GM12878 (cell line): ENCODE data around the gene YTHDF1. TPM values are rescaled to one million over a fixed set of nuclear protein-coding genes. Genes with fewer than 3 reads are reported as not detected.

Source experiments
- ATAC-seq: fragments of 200-7000 bp; cut with Tn5 transposase; 3 replicates; pipeline ENCODE4 v1.9.1; 2020; ENCODE audit warnings: mild to moderate bottlenecking, moderate library complexity
- BruUV-seq: library from RNA; stranded (reverse); fragments of 400-500 nt; replicated peaks from 2 replicates; lab custom pipeline; 2021; lab: Mats Ljungman, UMichigan
- CTCF ChIA-PET: fragments of 300-600 bp; sonication (Branson Sonifier 250); formaldehyde crosslinking; extraction: SDS; loops from one replicate; lab custom pipeline; 2021; ENCODE audit warnings: inconsistent platforms; lab: Yijun Ruan, JAX
- POLR2A ChIA-PET: fragments of 350-600 bp; formaldehyde crosslinking; extraction: SDS; loops from one replicate; lab custom pipeline; 2021; ENCODE audit warnings: inconsistent platforms; lab: Charles Lee
- RAD21 ChIA-PET: fragments of 300-600 bp; sonication (Branson Sonifier 250); formaldehyde crosslinking; loops from one replicate; lab custom pipeline; 2023; ENCODE audit warnings: antibody characterized with exemption; ENCODE audit not compliant: unreplicated experiment; lab: Charles Lee
- SMC1A ChIA-PET: fragments of 300-600 bp; sonication (Branson Sonifier 250); formaldehyde crosslinking; loops from one replicate; lab custom pipeline; 2023; ENCODE audit not compliant: unreplicated experiment, uncharacterized antibody; lab: Charles Lee
- DNase-seq: peaks from one replicate; pipeline ENCODE4 v3.0.0-alpha.2; 2011; ENCODE audit warnings: low read depth, low spot score
- FAIRE-seq: peaks from 3 replicates; lab custom pipeline; 2011; peaks lifted over from hg19 to GRCh38; lab: Jason Lieb, UNC
- H2AFZ ChIP-seq: 2 replicates; pipeline ENCODE4 v1.6.0; 2011; ENCODE audit warnings: low read depth, low read length, control low read depth; ENCODE audit not compliant: control insufficient read depth
- H3K27ac ChIP-seq: 2 replicates; pipeline ENCODE4 v1.5.1; 2011; ENCODE audit warnings: control low read depth; ENCODE audit not compliant: control insufficient read depth, insufficient read depth
- H3K27me3 ChIP-seq, 2 experiments: replicated peaks in 1 of 2; 2 replicates each; pipeline versions ENCODE4 v1.6.0 to v1.6.1; 2011; ENCODE audit warnings: low read length in 1 of 2; ENCODE audit not compliant: control insufficient read depth in 2 of 2, insufficient read depth in 2 of 2
- H3K36me3 ChIP-seq, 2 experiments: 2 replicates each; pipeline ENCODE4 v1.5.1; 2011; ENCODE audit warnings: low read length in 1 of 2; ENCODE audit not compliant: control insufficient read depth in 2 of 2, insufficient read depth in 2 of 2
- H3K4me1 ChIP-seq: 2 replicates; pipeline ENCODE4 v1.6.1; 2011; ENCODE audit warnings: mild to moderate bottlenecking, low read length, moderate library complexity, mixed read lengths; ENCODE audit not compliant: control insufficient read depth, insufficient read depth
- H3K4me2 ChIP-seq: 2 replicates; pipeline ENCODE4 v1.6.0; 2011; ENCODE audit warnings: control low read depth; ENCODE audit not compliant: control insufficient read depth, insufficient read depth
- H3K4me3 ChIP-seq: fragments of 200-600 bp; sonication (generic); 2 replicates; pipeline ENCODE4 v1.5.1; 2016
- H3K79me2 ChIP-seq: 2 replicates; pipeline ENCODE4 v1.6.0; 2011; ENCODE audit warnings: low read length; ENCODE audit not compliant: control insufficient read depth, insufficient read depth
- H3K9ac ChIP-seq: 2 replicates; pipeline ENCODE4 v1.8.0; 2011; ENCODE audit warnings: low read length, control low read depth, mixed read lengths; ENCODE audit not compliant: control insufficient read depth, insufficient read depth
- H3K9me3 ChIP-seq: replicated peaks from 3 replicates; pipeline ENCODE4 v1.5.1; 2011; ENCODE audit warnings: mild to moderate bottlenecking, low read length; ENCODE audit not compliant: control insufficient read depth, insufficient read depth
- H4K20me1 ChIP-seq: 2 replicates; pipeline ENCODE4 v1.6.0; 2011; ENCODE audit not compliant: control insufficient read depth, insufficient read depth
- CEBPZ ChIP-seq: fragments of 150-350 bp; IDR thresholded peaks from 2 replicates; pipeline ENCODE4 v1.6.1; 2016; ENCODE audit warnings: low read depth, low read length
- CHD1 ChIP-seq: IDR thresholded peaks from 2 replicates; pipeline ENCODE4 v1.6.1; 2012; ENCODE audit warnings: low read depth, low read length, improper control_type of control experiment
- GATAD2B ChIP-seq: fragments of 450-650 bp; conservative IDR thresholded peaks from 2 replicates; pipeline ENCODE4 v1.6.1; 2017; ENCODE audit warnings: low read depth, mild to moderate bottlenecking, moderate library complexity
- IRF3 ChIP-seq: fragments of 450-650 bp; IDR thresholded peaks from 2 replicates; pipeline ENCODE4 v1.6.1; 2014; ENCODE audit warnings: mild to moderate bottlenecking
- JUND ChIP-seq: IDR thresholded peaks from 2 replicates; pipeline ENCODE4 v1.6.1; 2012; ENCODE audit warnings: low read depth, mild to moderate bottlenecking, low read length, improper control_type of control experiment, moderate library complexity
- NFXL1 ChIP-seq: fragments of 450-650 bp; IDR thresholded peaks from 2 replicates; pipeline ENCODE4 v1.6.1; 2017; ENCODE audit warnings: antibody characterized with exemption, mild to moderate bottlenecking, borderline replicate concordance
- NR2F1 ChIP-seq: fragments of 450-650 bp; conservative IDR thresholded peaks from 2 replicates; pipeline ENCODE4 v1.6.1; 2017; ENCODE audit warnings: mild to moderate bottlenecking
- POLR2AphosphoS5 ChIP-seq: IDR thresholded peaks from 2 replicates; pipeline ENCODE4 v1.6.1; 2011; ENCODE audit warnings: mild to moderate bottlenecking, low read length, inconsistent platforms
- RELA ChIP-seq: fragments of 450-650 bp; IDR thresholded peaks from 2 replicates; pipeline ENCODE4 v1.8.0; 2014; ENCODE audit warnings: borderline replicate concordance; ENCODE audit not compliant: partially characterized antibody
- TBL1XR1 ChIP-seq: IDR thresholded peaks from 2 replicates; pipeline ENCODE4 v1.6.1; 2012; ENCODE audit warnings: low read depth, low read length, improper control_type of control experiment
- ZNF687 ChIP-seq: fragments of 450-650 bp; IDR thresholded peaks from 2 replicates; pipeline ENCODE4 v1.6.1; 2017; ENCODE audit warnings: mild to moderate bottlenecking, moderate library complexity
- WGBS: methylation state at CpG from one replicate; pipeline ENCODE4 v1.1.6; 2016; ENCODE audit warnings: low lambda C conversion rate; ENCODE audit not compliant: insufficient replicate concordance, insufficient coverage; ENCODE audit errors: missing lambda C conversion rate; 5-methylcytosine and 5-hydroxymethylcytosine counted together
- in situ Hi-C: fragments of 300-500 bp; cut with MboI; formaldehyde crosslinking; loops from 9 replicates; pipeline ENCODE4 v1.14.3; 2018; ENCODE audit warnings: mixed read lengths
- intact Hi-C: fragments of 100-400 bp; cut with micrococcal nuclease; formaldehyde crosslinking; loops from one replicate; pipeline ENCODE4 v1.14.2; 2022; ENCODE audit not compliant: unreplicated experiment
- polyA plus RNA-seq, 11 experiments: library from polyadenylated mRNA; depleted of rRNA in 4 of 11; unstranded in 6 of 11; stranded (reverse) in 5 of 11; fragments of >200 nt; fragmentation: Nextera tagmentation in 4 of 11; fragmentation: Illumina TruSeq in 1 of 11; extraction: Ambion mirVana in 4 of 11; extraction: Trizol in 1 of 11; gene quantifications; 1 replicate in 1 of 11; 2 replicates in 10 of 11; pipeline versions ENCODE4 v1.2.1 to v1.2.3, GENCODE V29; 2011 to 2016; ENCODE audit warnings: inconsistent platforms in 2 of 11, missing spikeins in 2 of 11, low read depth in 1 of 11
- total RNA-seq, 4 experiments: library from RNA; depleted of rRNA in 3 of 4; stranded (reverse); fragments of >200 nt in 3 of 4; fragmentation: Illumina TruSeq in 1 of 4; extraction: Trizol in 1 of 4; gene quantifications; 2 replicates each; pipeline versions ENCODE4 v1.2.1 to v1.2.3, GENCODE V29; 2013 to 2021

YTHDF1 gene
- total and polyA plus RNA-seq, 10 of the 15 experiments (the other 5 are each of a cell fraction or from before 2014, with no cell fraction given) = 4.6 to 37.8 (median 20.5) TPM

GRCh38 chr20:63244468-63244867 is 28.5 kb upstream of the YTHDF1 start (continued):
- TF ChIP-seq IRF3 = no peak
- no peak for TF ChIP-seq POLR2AphosphoS5
- TF ChIP-seq, all 136 proteins: peak for 0

- BruUV-seq = no TSS peak
Observed at GRCh38 chr20:63243604-63244247, 27.8 kb upstream of the YTHDF1 start.

More at GRCh38 chr20:63243604-63244247, 27.8 kb upstream of the YTHDF1 start:
- in situ Hi-C loops = no loop called here
- ChIA-PET RAD21 (no interaction called here), CTCF (no interaction called here), SMC1A (no interaction called here), POLR2A (no interaction called here)
- ATAC-seq = no peak
- 30% methylated on average over 23 of the region's 25 CpGs for WGBS
- H2AFZ ChIP-seq = no peak overlapping the region
- intact Hi-C loops = no loop called here
- TF ChIP-seq TBL1XR1 = no peak
- no peak for TF ChIP-seq CEBPZ
- no peak for TF ChIP-seq NR2F1
- no peak for TF ChIP-seq ZNF687
- no peak for TF ChIP-seq JUND
- no peak for TF ChIP-seq CHD1
- TF ChIP-seq GATAD2B = no peak
- TF ChIP-seq NFXL1 = no peak
- TF ChIP-seq RELA = no peak
- peaks cover 0 to 2% of the 10 kb centered on the region in 2 experiments; a peak in 2 of 4 replicates for H3K27me3 ChIP-seq
- no peak for FAIRE-seq
- no peak overlapping the region for H3K4me3 ChIP-seq
- no peaks in the 10 kb centered on the region for H3K4me1 ChIP-seq
- H4K20me1 ChIP-seq = no peaks in the 10 kb centered on the region
- H3K9ac ChIP-seq = no peak overlapping the region
- no peak overlapping the region for H3K4me2 ChIP-seq
- H3K27ac ChIP-seq = no peak overlapping the region
- DNase-seq = no peak
- H3K36me3 ChIP-seq = no peaks in the 10 kb centered on the region
- H3K9me3 ChIP-seq = no peaks in the 10 kb centered on the region
- no peaks in the 10 kb centered on the region for H3K79me2 ChIP-seq
